AG08396 (cell line): ENCODE data around the gene FOXD1.
"Not testable (repeated sequence)": the region's sequence is repeated elsewhere in the genome, so short reads cannot be mapped to it uniquely, and the experiment has no call there.

Experiments
- DNase-seq: peaks from one replicate; pipeline ENCODE4 v3.0.0; 2012; ENCODE audit warnings: low spot score, mixed read lengths

FOXD1 gene

GRCh38 chr5:73464016-73464745 lies 15.6 kb upstream of the FOXD1 start:
- no peak for DNase-seq

GRCh38 chr5:73460133-73460532 lies 11.6 kb upstream of the FOXD1 start:
- DNase-seq = no peak

- DNase-seq = no peak
Observed at GRCh38 chr5:73459366-73459765, 10.8 kb upstream of the FOXD1 start.

- not testable (repeated sequence) for DNase-seq
Observed at GRCh38 chr5:73456462-73456861, 7.9 kb upstream of the FOXD1 start.

GRCh38 chr5:73454379-73455036 lies 5.9 kb upstream of the FOXD1 start:
- DNase-seq = peak; percentile 41

- DNase-seq = no peak
Observed at GRCh38 chr5:73452215-73452614, 3.6 kb upstream of the FOXD1 start.

- peak; percentile 76 for DNase-seq
Observed at GRCh38 chr5:73451224-73452130, 2.9 kb upstream of the FOXD1 start.

- DNase-seq = no peak
Observed at GRCh38 chr5:73450672-73451223, 2.2 kb upstream of the FOXD1 start.

GRCh38 chr5:73450137-73450536 lies 1.6 kb upstream of the FOXD1 start:
- no peak for DNase-seq

- no peak for DNase-seq
Observed at GRCh38 chr5:73447530-73448462, 781 bp downstream of the FOXD1 start.

GRCh38 chr5:73446631-73447529 lies 1.7 kb downstream of the FOXD1 start:
- no peak for DNase-seq

GRCh38 chr5:73445665-73446630 lies 2.6 kb downstream of the FOXD1 start:
- no peak for DNase-seq

- no peak for DNase-seq
Observed at GRCh38 chr5:73444499-73445438, 3.8 kb downstream of the FOXD1 start.

GRCh38 chr5:73443829-73444498 lies 4.6 kb downstream of the FOXD1 start:
- no peak for DNase-seq

- DNase-seq = no peak
Observed at GRCh38 chr5:73442996-73443627, 5.5 kb downstream of the FOXD1 start.

- no peak for DNase-seq
Observed at GRCh38 chr5:73442231-73442811, 6.3 kb downstream of the FOXD1 start.
